Breast epithelium (tissue), 3 donors: ENCODE measurements around the gene CFAP20DC.

Experiments
- POLR2A ChIP-seq: fragments of 450-650 bp; IDR thresholded peaks from one replicate; pipeline ENCODE4 v1.6.1; 2016; ENCODE audit warnings: antibody characterized with exemption, mild to moderate bottlenecking, moderate library complexity
- POLR2AphosphoS5 ChIP-seq, 3 donors: sonication (generic); formaldehyde crosslinking; IDR thresholded peaks; one replicate each; pipeline ENCODE4 v1.6.1; 2017; ENCODE audit warnings: antibody characterized with exemption in 3 of 3
- TF ChIP-seq, protein P1 (sequence below), 3 donors: fragments of 450-650 bp; IDR thresholded peaks; one replicate each; pipeline ENCODE4 v1.5.1; 2016 to 2017; ENCODE audit warnings: antibody characterized with exemption in 3 of 3, mild to moderate bottlenecking in 3 of 3, moderate library complexity in 3 of 3

DNA sequence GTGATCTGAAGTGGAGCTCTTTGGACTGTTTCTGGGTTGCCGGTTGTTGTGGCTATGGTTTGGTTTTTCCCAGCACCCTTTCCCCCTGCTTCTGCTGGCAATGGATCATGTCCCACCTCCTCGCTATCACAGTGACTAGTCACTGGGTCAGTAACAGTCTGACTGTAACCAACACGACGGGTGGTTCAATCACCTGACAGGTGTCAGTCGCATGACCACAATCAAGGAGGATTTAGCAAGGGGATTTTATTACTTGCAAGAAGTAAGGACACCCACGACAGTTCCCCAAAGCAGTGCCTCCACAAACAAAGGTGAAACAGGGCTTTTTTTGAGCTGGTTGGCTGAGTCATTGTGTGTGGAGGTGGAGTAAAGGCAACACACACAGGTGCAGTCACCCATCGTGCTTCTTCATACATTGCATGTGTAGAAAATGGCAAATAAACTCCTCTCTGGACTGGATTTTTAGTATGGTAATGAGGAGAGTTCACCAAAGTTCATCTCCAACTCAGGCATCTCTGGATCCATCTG, 324.4 kb downstream of the CFAP20DC start:
- TF ChIP-seq, protein P1, sequence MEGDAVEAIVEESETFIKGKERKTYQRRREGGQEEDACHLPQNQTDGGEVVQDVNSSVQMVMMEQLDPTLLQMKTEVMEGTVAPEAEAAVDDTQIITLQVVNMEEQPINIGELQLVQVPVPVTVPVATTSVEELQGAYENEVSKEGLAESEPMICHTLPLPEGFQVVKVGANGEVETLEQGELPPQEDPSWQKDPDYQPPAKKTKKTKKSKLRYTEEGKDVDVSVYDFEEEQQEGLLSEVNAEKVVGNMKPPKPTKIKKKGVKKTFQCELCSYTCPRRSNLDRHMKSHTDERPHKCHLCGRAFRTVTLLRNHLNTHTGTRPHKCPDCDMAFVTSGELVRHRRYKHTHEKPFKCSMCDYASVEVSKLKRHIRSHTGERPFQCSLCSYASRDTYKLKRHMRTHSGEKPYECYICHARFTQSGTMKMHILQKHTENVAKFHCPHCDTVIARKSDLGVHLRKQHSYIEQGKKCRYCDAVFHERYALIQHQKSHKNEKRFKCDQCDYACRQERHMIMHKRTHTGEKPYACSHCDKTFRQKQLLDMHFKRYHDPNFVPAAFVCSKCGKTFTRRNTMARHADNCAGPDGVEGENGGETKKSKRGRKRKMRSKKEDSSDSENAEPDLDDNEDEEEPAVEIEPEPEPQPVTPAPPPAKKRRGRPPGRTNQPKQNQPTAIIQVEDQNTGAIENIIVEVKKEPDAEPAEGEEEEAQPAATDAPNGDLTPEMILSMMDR (IDR thresholded peaks at IDR 0.05) = no peak
- TF ChIP-seq POLR2A (no peak), POLR2AphosphoS5 (IDR thresholded peaks at IDR 0.05) (no peak)
